PC-9 (cell line): Measurements from ENCODE around the gene C1orf167. TPM values are rescaled to one million over a fixed set of nuclear protein-coding genes. Genes with fewer than 3 reads are reported as not detected.

Source experiments
- BruUV-seq: library from RNA; stranded (reverse); fragments of 400-500 nt; replicated peaks from 2 replicates; lab custom pipeline; 2021; lab: Mats Ljungman, UMichigan
- CTCF ChIA-PET: fragments of 300-600 bp; sonication (Branson Sonifier 250); formaldehyde crosslinking; loops from one replicate; lab custom pipeline; 2022; ENCODE audit warnings: antibody characterized with exemption; lab: Charles Lee
- POLR2A ChIA-PET: fragments of 300-600 bp; sonication (Branson Sonifier 250); formaldehyde crosslinking; loops from one replicate; lab custom pipeline; 2022; ENCODE audit warnings: antibody characterized with exemption; ENCODE audit not compliant: unreplicated experiment; lab: Charles Lee
- DNase-seq, 2 experiments: peaks; one replicate each; pipeline versions ENCODE4 v3.0.0 to v3.0.0-alpha.2; 2015 to 2022; ENCODE audit warnings: mixed read lengths in 1 of 2
- H2AFZ ChIP-seq: fragments of 200-600 bp; sonication (generic); 2 replicates; pipeline ENCODE4 v1.8.1; 2017; ENCODE audit warnings: antibody characterized with exemption
- H3F3A ChIP-seq: fragments of 200-600 bp; sonication (generic); 2 replicates; pipeline ENCODE4 v1.8.1; 2017; ENCODE audit warnings: antibody characterized with exemption, mild to moderate bottlenecking, low read depth; ENCODE audit not compliant: insufficient read depth
- H3K27ac ChIP-seq: fragments of 200-600 bp; sonication (generic); 2 replicates; pipeline ENCODE4 v1.6.1; 2016; ENCODE audit warnings: mixed run types
- H3K27me3 ChIP-seq: fragments of 200-600 bp; sonication (generic); 2 replicates; pipeline ENCODE4 v1.6.1; 2016; ENCODE audit warnings: low read depth, mixed run types; ENCODE audit not compliant: insufficient read depth
- H3K36me3 ChIP-seq: fragments of 200-600 bp; sonication (generic); 2 replicates; pipeline ENCODE4 v1.6.1; 2016; ENCODE audit warnings: low read depth, mixed run types
- H3K4me1 ChIP-seq: fragments of 200-600 bp; sonication (generic); replicated peaks from 2 replicates; pipeline ENCODE4 v1.6.1; 2016; ENCODE audit warnings: mixed run types; ENCODE audit not compliant: insufficient read depth
- H3K4me2 ChIP-seq: fragments of 200-600 bp; sonication (generic); 2 replicates; pipeline ENCODE4 v1.6.1; 2017; ENCODE audit warnings: mixed run types
- H3K4me3 ChIP-seq: fragments of 200-600 bp; sonication (generic); 2 replicates; pipeline ENCODE4 v1.6.1; 2016; ENCODE audit warnings: mixed run types
- H3K79me2 ChIP-seq: fragments of 200-600 bp; sonication (generic); 2 replicates; pipeline ENCODE4 v1.6.1; 2017; ENCODE audit warnings: low read depth, mixed run types
- H3K9me2 ChIP-seq: fragments of 200-600 bp; sonication (generic); 2 replicates; pipeline ENCODE4 v1.8.1; 2017; ENCODE audit warnings: mild to moderate bottlenecking; ENCODE audit not compliant: insufficient read depth
- H3K9me3 ChIP-seq: fragments of 200-600 bp; sonication (generic); 2 replicates; pipeline ENCODE4 v1.8.1; 2016; ENCODE audit warnings: low read depth; ENCODE audit not compliant: insufficient read depth
- H4K20me1 ChIP-seq: fragments of 200-600 bp; sonication (generic); 2 replicates; pipeline ENCODE4 v1.8.1; 2017; ENCODE audit not compliant: insufficient read depth
- EZH2 ChIP-seq: fragments of 200-600 bp; sonication (generic); IDR thresholded peaks from 2 replicates; pipeline ENCODE4 v1.8.0; 2017; ENCODE audit warnings: antibody characterized with exemption, low read depth
- intact Hi-C: fragments of 100-400 bp; cut with micrococcal nuclease; formaldehyde crosslinking; loops from one replicate; pipeline ENCODE4 v1.10.0; 2022; ENCODE audit not compliant: unreplicated experiment
- total RNA-seq: library from RNA; stranded (reverse); gene quantifications from 2 replicates; pipeline ENCODE4 v1.2.3, GENCODE V29; 2021
- TF ChIP-seq, protein P1 (sequence below): fragments of 200-600 bp; sonication (generic); conservative IDR thresholded peaks from 2 replicates; pipeline ENCODE4 v1.6.1; 2017; ENCODE audit warnings: mixed run types, antibody characterized with exemption, mild to moderate bottlenecking, moderate library complexity

The C1orf167 gene
- total RNA-seq, 1 experiment from 2014 or later: not detected

DNA sequence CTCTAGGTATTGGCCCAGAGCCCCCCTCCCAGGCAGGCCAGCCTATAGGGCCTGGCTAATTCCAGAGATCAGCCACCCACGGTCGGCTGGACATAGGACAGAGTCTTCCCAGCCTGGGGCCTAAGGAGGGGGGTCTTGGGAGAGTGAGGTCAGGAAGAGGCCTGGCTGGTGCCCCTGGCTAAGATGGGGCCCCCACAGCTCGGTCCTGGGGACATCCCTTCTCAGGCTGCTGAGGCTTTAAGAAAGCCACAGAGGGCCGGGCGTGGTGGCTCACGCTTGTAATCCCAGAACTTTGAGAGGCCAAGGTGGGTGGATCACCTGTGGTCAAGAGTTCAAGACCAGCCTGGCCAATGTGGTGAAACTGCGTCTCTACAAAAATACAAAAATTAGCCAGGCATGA, 2.5 kb downstream of the C1orf167 start:
- no peaks in the 10 kb centered on the region for H3K79me2 ChIP-seq
- H3K4me3 ChIP-seq: no peak overlapping the region
- ChIA-PET CTCF (no interaction called here), POLR2A (no interaction called here)
- H3K27ac ChIP-seq: no peak overlapping the region
- no peak for DNase-seq
- H3K27me3 ChIP-seq: no peaks in the 10 kb centered on the region
- no peak overlapping the region for H2AFZ ChIP-seq
- H3K9me3 ChIP-seq: no peaks in the 10 kb centered on the region
- H3F3A ChIP-seq: no peaks in the 10 kb centered on the region
- BruUV-seq: no TSS peak
- no peaks in the 10 kb centered on the region for H3K36me3 ChIP-seq
- no peak overlapping the region for H3K4me2 ChIP-seq
- TF ChIP-seq, protein P1, sequence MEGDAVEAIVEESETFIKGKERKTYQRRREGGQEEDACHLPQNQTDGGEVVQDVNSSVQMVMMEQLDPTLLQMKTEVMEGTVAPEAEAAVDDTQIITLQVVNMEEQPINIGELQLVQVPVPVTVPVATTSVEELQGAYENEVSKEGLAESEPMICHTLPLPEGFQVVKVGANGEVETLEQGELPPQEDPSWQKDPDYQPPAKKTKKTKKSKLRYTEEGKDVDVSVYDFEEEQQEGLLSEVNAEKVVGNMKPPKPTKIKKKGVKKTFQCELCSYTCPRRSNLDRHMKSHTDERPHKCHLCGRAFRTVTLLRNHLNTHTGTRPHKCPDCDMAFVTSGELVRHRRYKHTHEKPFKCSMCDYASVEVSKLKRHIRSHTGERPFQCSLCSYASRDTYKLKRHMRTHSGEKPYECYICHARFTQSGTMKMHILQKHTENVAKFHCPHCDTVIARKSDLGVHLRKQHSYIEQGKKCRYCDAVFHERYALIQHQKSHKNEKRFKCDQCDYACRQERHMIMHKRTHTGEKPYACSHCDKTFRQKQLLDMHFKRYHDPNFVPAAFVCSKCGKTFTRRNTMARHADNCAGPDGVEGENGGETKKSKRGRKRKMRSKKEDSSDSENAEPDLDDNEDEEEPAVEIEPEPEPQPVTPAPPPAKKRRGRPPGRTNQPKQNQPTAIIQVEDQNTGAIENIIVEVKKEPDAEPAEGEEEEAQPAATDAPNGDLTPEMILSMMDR: no peak
- TF ChIP-seq EZH2: no peak
- H4K20me1 ChIP-seq: no peaks in the 10 kb centered on the region
- intact Hi-C loops: no loop called here
- H3K4me1 ChIP-seq: no peaks in the 10 kb centered on the region
- no peaks in the 10 kb centered on the region for H3K9me2 ChIP-seq

GRCh38 chr1:11765661-11766428, 3.9 kb downstream of the C1orf167 start:
- H3F3A ChIP-seq: no peaks in the 10 kb centered on the region
- no peaks in the 10 kb centered on the region for H3K9me2 ChIP-seq
- TF ChIP-seq, protein P1: no peak
- TF ChIP-seq EZH2: no peak
- H3K79me2 ChIP-seq: no peaks in the 10 kb centered on the region
- ChIA-PET CTCF (no interaction called here), POLR2A (no interaction called here)
- no peaks in the 10 kb centered on the region for H3K9me3 ChIP-seq
- H2AFZ ChIP-seq: no peak overlapping the region
- H3K4me3 ChIP-seq: no peak overlapping the region
- no peaks in the 10 kb centered on the region for H3K36me3 ChIP-seq
- H4K20me1 ChIP-seq: no peaks in the 10 kb centered on the region
- no peak for DNase-seq
- H3K4me2 ChIP-seq: no peak overlapping the region
- no TSS peak for BruUV-seq
- intact Hi-C loops: no loop called here
- no peak overlapping the region for H3K27ac ChIP-seq
- H3K27me3 ChIP-seq: no peaks in the 10 kb centered on the region
- no peaks in the 10 kb centered on the region for H3K4me1 ChIP-seq

- BruUV-seq: no TSS peak
Observed at GRCh38 chr1:11766429-11766776, 4.4 kb downstream of the C1orf167 start.

More at GRCh38 chr1:11766429-11766776, 4.4 kb downstream of the C1orf167 start:
- intact Hi-C loops: no loop called here
- Histone ChIP-seq H2AFZ (no peak overlapping the region), H3F3A (no peaks in the 10 kb centered on the region), H3K4me3 (no peak overlapping the region), H4K20me1 (no peaks in the 10 kb centered on the region), H3K4me2 (no peak overlapping the region), H3K4me1 (no peaks in the 10 kb centered on the region), H3K36me3 (no peaks in the 10 kb centered on the region), H3K9me3 (no peaks in the 10 kb centered on the region), H3K27me3 (no peaks in the 10 kb centered on the region), H3K27ac (no peak overlapping the region), H3K9me2 (no peaks in the 10 kb centered on the region), H3K79me2 (no peaks in the 10 kb centered on the region)
- no peak for DNase-seq
- TF ChIP-seq, protein P1: no peak
- TF ChIP-seq EZH2: no peak
- ChIA-PET POLR2A (no interaction called here), CTCF (interaction anchor here (0.6 kb wide), 1 partner anchor 251 kb away, joined by 5 read pairs; no protein-coding TSS in a partner anchor)
